Glomerular endothelial cell (primary cell): ENCODE data around the gene ZXDC. TPM values are rescaled to one million over a fixed set of nuclear protein-coding genes. Genes with fewer than 3 reads are reported as not detected.

ENCODE experiments used
- DNase-seq: peaks from one replicate; pipeline ENCODE4 v3.0.0-alpha.2; 2011; ENCODE audit warnings: low read depth, low spot score; ENCODE audit errors: extremely low read depth
- total RNA-seq: library from RNA; depleted of rRNA; stranded (reverse); fragments of >200 nt; gene quantifications from 2 replicates; pipeline ENCODE4 v1.2.3, GENCODE V29; 2015

The ZXDC gene, protein sequence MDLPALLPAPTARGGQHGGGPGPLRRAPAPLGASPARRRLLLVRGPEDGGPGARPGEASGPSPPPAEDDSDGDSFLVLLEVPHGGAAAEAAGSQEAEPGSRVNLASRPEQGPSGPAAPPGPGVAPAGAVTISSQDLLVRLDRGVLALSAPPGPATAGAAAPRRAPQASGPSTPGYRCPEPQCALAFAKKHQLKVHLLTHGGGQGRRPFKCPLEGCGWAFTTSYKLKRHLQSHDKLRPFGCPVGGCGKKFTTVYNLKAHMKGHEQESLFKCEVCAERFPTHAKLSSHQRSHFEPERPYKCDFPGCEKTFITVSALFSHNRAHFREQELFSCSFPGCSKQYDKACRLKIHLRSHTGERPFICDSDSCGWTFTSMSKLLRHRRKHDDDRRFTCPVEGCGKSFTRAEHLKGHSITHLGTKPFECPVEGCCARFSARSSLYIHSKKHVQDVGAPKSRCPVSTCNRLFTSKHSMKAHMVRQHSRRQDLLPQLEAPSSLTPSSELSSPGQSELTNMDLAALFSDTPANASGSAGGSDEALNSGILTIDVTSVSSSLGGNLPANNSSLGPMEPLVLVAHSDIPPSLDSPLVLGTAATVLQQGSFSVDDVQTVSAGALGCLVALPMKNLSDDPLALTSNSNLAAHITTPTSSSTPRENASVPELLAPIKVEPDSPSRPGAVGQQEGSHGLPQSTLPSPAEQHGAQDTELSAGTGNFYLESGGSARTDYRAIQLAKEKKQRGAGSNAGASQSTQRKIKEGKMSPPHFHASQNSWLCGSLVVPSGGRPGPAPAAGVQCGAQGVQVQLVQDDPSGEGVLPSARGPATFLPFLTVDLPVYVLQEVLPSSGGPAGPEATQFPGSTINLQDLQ
- total RNA-seq, result 17.9 and 25.7 TPM in 2 replicates

- DNase-seq, result no peak
These were observed at the start of gene ZXDC for GRCh38 chr3:126475413-126476114. ZXDC (minus strand) TSS chr3:126475891; CDS start chr3:126475865, 26 bp downstream.

DNA sequence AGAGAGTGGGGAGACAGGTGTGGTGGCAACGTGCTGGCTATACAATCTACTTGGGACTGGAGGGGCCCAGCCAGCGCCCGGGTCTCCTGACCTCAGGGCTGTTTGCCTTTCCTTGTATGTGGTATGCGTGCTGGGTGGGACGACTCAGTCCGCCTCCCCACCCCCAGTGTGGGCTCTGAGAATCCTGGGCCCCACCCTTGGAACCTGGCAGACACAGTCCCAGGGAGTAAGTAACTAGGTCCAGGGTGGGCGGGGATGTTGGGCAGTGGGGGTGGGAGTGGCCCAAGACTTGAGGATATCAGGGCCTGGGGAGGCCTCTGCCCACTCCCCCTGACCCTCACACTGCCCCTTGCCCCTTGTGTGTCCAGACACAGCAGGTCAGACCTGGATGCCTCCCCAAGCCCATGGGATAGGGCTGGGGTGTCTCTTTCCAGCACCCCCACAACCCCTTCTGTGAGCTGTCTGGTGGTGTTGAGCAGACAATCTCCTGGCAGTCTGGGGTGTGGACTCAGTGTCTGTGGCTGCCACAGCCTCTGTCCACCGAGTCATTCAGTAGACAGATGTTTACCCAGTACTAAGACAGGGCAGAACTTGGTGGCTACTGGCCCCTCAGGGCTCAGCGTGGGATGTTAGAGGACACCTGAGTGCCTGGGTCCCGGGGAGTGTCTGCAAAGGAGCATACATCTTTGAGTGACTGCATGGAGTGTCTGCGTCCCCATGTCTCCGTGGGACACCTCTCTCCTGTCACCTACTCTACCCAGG lies 49.6 kb upstream of the ZXDC start:
- DNase-seq, result no peak

DNA sequence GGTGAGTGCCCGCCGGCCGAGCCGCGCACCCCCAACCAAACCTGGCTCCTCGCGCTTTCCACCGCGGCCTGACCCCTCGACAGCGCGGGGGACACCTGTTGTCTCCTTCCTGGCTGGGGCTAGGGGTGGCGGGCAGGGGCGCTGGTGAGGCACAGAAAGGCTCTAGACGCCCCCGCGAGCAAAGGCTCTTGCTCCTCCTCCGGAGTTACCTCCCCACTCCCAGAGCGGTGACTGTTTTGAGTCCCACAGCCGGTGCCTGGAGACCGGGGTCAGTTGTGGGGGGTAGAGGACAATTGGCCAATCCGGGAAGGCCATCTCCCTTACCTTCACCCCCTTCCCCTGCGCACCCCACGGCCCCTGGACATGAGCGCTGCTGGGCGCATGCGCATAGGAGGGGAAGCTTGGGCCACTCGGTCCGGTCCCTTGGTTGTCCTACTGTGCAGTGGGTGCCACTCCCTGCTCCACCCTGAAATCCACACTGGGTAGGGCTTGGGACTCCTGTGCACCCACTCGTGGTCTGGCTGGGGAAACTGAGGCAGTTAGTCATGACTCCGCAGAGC lies 48.8 kb upstream of the ZXDC start:
- no peak for DNase-seq

DNA sequence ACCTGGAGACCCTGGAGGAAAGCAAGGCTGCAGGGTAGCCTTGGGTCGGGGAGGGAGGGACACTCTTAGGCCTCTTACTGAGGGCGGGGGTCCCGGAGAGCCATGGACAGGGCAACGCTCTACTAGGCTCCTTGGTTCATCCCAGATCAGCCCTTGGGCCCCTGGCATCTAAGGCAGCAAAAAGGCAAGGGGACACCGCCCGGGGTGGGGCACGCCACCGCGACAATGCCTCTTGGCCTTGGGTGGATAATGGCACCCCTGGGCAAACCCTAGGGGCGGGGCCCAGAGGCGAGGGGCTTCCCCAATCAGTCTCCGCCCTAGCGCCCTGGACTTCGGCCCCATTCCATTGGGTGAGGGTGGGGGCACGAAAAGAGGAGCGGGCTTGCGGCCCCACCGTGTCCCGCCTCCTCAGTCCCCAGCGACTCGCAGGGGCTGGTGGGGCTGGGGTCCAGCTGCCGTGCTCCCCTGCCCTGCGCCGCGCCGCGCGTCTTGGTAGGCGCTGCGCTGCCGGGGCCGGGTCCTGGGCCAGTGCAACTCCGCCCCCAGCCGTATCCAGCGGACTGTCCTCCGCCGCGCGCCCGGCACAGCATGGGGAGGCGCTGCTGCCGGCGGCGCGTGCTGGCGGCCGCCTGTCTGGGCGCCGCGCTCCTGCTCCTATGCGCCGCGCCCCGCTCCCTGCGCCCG lies 48.2 kb upstream of the ZXDC start, which contains the start of gene CHST13:
CHST13 (plus strand) TSS at position 411 of the 684 bp plus-strand sequence; CDS start at position 589, 178 bp downstream.
- no peak for DNase-seq

DNA sequence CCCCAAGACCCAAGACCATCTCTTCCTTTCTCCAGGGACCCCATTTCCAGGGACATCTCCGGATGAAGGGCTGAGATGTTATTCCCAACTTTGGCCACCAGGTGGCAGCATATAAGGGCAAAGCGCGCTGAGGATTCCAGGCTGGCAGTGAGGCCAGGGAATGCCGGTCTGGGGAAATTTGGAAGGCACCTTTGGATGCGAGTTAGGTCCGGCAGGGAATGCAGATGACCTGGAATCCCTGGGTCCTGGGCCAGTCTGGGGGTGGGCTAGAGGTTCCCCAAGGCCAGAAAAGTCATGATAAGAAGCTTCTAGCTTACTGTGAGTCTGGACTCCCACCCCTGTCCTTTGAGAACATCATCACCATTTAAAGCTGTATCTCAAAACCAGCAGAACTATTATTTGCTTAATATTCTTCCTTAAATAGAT lies 46.7 kb upstream of the ZXDC start:
- peak; percentile 5 for DNase-seq

- no peak for DNase-seq
These were observed 45.6 kb upstream of the ZXDC start for GRCh38 chr3:126521122-126521891.

GRCh38 chr3:126519506-126520455 lies 44.1 kb upstream of the ZXDC start:
- DNase-seq, result no peak

DNA sequence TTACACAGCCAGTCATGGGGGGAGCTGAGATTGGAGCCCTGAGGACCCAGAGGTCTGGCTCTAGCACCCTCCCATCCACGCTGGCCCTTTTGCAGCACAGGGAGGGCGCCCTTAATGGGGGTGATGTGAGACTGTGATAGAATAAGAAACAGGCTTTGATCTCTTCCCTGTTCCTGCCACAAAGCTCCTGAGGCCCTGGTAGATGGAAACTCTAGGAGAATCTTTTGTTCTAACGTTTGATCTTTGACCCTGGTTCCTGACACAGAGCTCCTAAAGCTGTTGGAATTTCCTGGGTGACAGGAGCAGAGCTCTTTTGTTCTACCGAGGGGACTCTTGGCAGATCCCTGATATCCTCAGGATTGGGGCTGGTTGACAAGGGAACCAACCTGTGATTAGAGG lies 43.1 kb upstream of the ZXDC start:
- no peak for DNase-seq

DNA sequence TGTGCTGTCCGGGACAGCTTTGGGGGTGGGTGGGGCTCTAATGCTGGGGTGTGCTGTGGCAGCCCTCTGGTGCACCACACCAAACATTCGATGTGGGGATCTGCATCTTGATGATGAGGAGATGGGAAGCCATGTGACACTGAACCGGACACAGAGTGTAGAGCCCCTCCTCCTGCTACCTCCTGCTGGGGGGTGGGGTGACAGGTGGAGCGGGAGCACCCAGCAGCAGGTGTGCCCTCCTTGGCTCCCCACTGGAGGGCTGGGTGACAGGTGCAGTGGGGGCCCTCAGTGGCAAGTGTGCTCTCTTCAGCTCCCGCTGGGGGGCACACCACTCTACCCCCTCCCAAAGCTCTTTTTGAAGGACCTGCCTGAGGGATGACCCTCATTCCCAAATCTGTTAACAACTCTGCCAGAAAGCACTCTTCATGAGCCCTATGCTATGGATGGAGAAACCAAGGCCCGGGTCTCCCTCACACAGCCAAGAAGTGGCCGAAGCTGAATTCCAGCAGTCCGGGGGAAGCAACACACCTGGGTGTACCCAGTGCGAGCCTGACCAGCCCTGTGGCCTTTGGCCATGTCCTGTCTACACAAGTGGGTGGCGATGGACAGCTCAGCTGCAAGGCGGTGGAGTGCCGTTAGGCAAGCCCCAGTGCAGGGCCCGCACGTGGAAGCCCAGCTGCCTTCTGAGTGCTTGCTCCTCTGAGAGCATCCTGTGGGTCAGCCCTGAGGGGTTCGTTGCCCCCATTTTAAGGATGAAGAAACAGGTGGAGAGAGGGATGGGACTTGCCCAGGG lies 42.5 kb upstream of the ZXDC start:
- no peak for DNase-seq

- DNase-seq, result no peak
These were observed 41.7 kb upstream of the ZXDC start, which contains the start of gene UROC1 for GRCh38 chr3:126517291-126517951. UROC1 (minus strand) TSS chr3:126517773; CDS start chr3:126517719, 54 bp downstream.

- DNase-seq, result no peak
These were observed 41.2 kb upstream of the ZXDC start for GRCh38 chr3:126516936-126517290.

- DNase-seq, result no peak
These were observed 40.7 kb upstream of the ZXDC start for GRCh38 chr3:126516152-126516935.

GRCh38 chr3:126515066-126515706 lies 39.5 kb upstream of the ZXDC start:
- no peak for DNase-seq

GRCh38 chr3:126514161-126514560 lies 38.5 kb upstream of the ZXDC start:
- no peak for DNase-seq
